ENCODE measurements around the gene FOXK2. TPM values are rescaled to one million over a fixed set of nuclear protein-coding genes. Genes with fewer than 3 reads are reported as not detected.
"Not testable (repeated sequence)": the region's sequence is repeated elsewhere in the genome, so short reads cannot be mapped to it uniquely, and the experiment has no call there.

The FOXK2 gene
- total RNA-seq, 1 experiment from 2014 or later = 78.9 TPM

GRCh38 chr17:82552580-82552979 is 33.0 kb downstream of the FOXK2 start:
- no peaks in the 10 kb centered on the region for H3K9me2 ChIP-seq (ENCODE audit: insufficient read depth)
- no peaks in the 10 kb centered on the region for H3K27me3 ChIP-seq (ENCODE audit: insufficient read depth, low read depth)
- intact Hi-C loops (cut with micrococcal nuclease; ENCODE audit: unreplicated experiment) = loop anchor here (2.0 to 5.0 kb wide), 3 partner anchors 60 to 200 kb away; partner anchors contain the start of genes HEXD and OGFOD3
- no peaks in the 10 kb centered on the region for H3K36me3 ChIP-seq (ENCODE audit: low read depth)
- H4K20me1 ChIP-seq (ENCODE audit: insufficient read depth) = peaks cover 68% of the 10 kb centered on the region
- no peaks in the 10 kb centered on the region for H3K9me3 ChIP-seq (ENCODE audit: insufficient read depth, low read depth)
- CTCF ChIA-PET = no interaction called here
- H3K4me1 ChIP-seq (replicated peaks; ENCODE audit: insufficient read depth) = no peaks in the 10 kb centered on the region
- H3K79me2 ChIP-seq (ENCODE audit: low read depth) = peaks cover 81% of the 10 kb centered on the region
- POLR2A ChIA-PET (ENCODE audit: unreplicated experiment) = no interaction called here
- BruUV-seq (replicated peaks) = no TSS peak
- no peak for DNase-seq
- H3K4me2 ChIP-seq = no peak overlapping the region
- no peak overlapping the region for H3K27ac ChIP-seq
- H2AFZ ChIP-seq = no peak overlapping the region
- no peak for TF ChIP-seq CTCF (conservative IDR thresholded peaks at IDR 0.05)
- TF ChIP-seq EZH2 (IDR thresholded peaks at IDR 0.05; ENCODE audit: low read depth) = no peak
- no peak overlapping the region for H3K4me3 ChIP-seq
- H3F3A ChIP-seq (ENCODE audit: insufficient read depth, low read depth) = peaks cover 6% of the 10 kb centered on the region; the same call in 1 of the 2 replicates

- TF ChIP-seq CTCF (conservative IDR thresholded peaks at IDR 0.05) = no peak
- TF ChIP-seq EZH2 (IDR thresholded peaks at IDR 0.05; ENCODE audit: low read depth) = no peak
- CTCF ChIA-PET = no interaction called here
- H3F3A ChIP-seq (ENCODE audit: insufficient read depth, low read depth) = peaks cover 6% of the 10 kb centered on the region; the same call in 1 of the 2 replicates
- intact Hi-C loops (cut with micrococcal nuclease; ENCODE audit: unreplicated experiment) = loop anchor here (2.0 to 5.0 kb wide), 3 partner anchors 61 to 201 kb away; partner anchors contain the start of genes HEXD and OGFOD3
- no peak overlapping the region for H2AFZ ChIP-seq
- H4K20me1 ChIP-seq (ENCODE audit: insufficient read depth) = peaks cover 68% of the 10 kb centered on the region
- H3K4me3 ChIP-seq = no peak overlapping the region
- H3K27ac ChIP-seq = no peak overlapping the region
- H3K9me3 ChIP-seq (ENCODE audit: insufficient read depth, low read depth) = no peaks in the 10 kb centered on the region
- BruUV-seq (replicated peaks) = no TSS peak
- no peaks in the 10 kb centered on the region for H3K36me3 ChIP-seq (ENCODE audit: low read depth)
- no peak overlapping the region for H3K4me2 ChIP-seq
- DNase-seq = no peak
- H3K4me1 ChIP-seq (replicated peaks; ENCODE audit: insufficient read depth) = no peaks in the 10 kb centered on the region
- no peaks in the 10 kb centered on the region for H3K9me2 ChIP-seq (ENCODE audit: insufficient read depth)
- no peaks in the 10 kb centered on the region for H3K27me3 ChIP-seq (ENCODE audit: insufficient read depth, low read depth)
- peaks cover 81% of the 10 kb centered on the region for H3K79me2 ChIP-seq (ENCODE audit: low read depth)
- POLR2A ChIA-PET (ENCODE audit: unreplicated experiment) = interaction anchor here (0.6 kb wide), 1 partner anchor 231 kb away, joined by 5 read pairs; no protein-coding TSS in a partner anchor
Observed at GRCh38 chr17:82553210-82553930, 33.8 kb downstream of the FOXK2 start.

GRCh38 chr17:82557510-82557909 is 38.0 kb downstream of the FOXK2 start:
- intact Hi-C loops (cut with micrococcal nuclease; ENCODE audit: unreplicated experiment); H3K4me2 ChIP-seq; H3F3A ChIP-seq (ENCODE audit: insufficient read depth, low read depth); H3K27me3 ChIP-seq (ENCODE audit: insufficient read depth, low read depth); H3K27ac ChIP-seq; BruUV-seq (replicated peaks); POLR2A ChIA-PET (ENCODE audit: unreplicated experiment); H3K9me2 ChIP-seq (ENCODE audit: insufficient read depth); H2AFZ ChIP-seq; DNase-seq; H3K36me3 ChIP-seq (ENCODE audit: low read depth); H3K4me3 ChIP-seq; H3K9me3 ChIP-seq (ENCODE audit: insufficient read depth, low read depth); H3K4me1 ChIP-seq (replicated peaks; ENCODE audit: insufficient read depth): not testable (repeated sequence)
- Histone ChIP-seq H4K20me1 (ENCODE audit: insufficient read depth) (peaks cover 69% of the 10 kb centered on the region), H3K79me2 (ENCODE audit: low read depth) (peaks cover 85% of the 10 kb centered on the region)
- CTCF ChIA-PET = interaction anchor here (0.6 kb wide), 1 partner anchor 62 kb away, joined by 4 read pairs; no protein-coding TSS in a partner anchor

Measured in PC-9 (cell line).